Coronary artery (tissue), 2 donors: ENCODE results near the gene G3BP2.

Experiments used
- DNase-seq: peaks from one replicate; pipeline ENCODE4 v3.0.0-alpha.2; 2017; ENCODE audit warnings: low spot score
- H3K27ac ChIP-seq, 2 donors: fragments of 200-600 bp; sonication (generic); one replicate each; pipeline ENCODE4 v1.5.1; 2016 to 2019
- H3K4me3 ChIP-seq: fragments of 200-600 bp; sonication (generic); 2 replicates; pipeline ENCODE4 v1.5.1; 2016; ENCODE audit warnings: mild to moderate bottlenecking, moderate library complexity
- CTCF ChIP-seq: fragments of 200-600 bp; sonication (generic); IDR thresholded peaks from one replicate; pipeline ENCODE4 v1.5.1; 2019; ENCODE audit warnings: antibody characterized with exemption

The G3BP2 gene

GRCh38 chr4:75714011-75714410 lies 40.8 kb upstream of the G3BP2 start:
- H3K27ac ChIP-seq, result no peak overlapping the region
- no peak for DNase-seq
- no peak overlapping the region for H3K4me3 ChIP-seq
- no peak for TF ChIP-seq CTCF

GRCh38 chr4:75710246-75710645 lies 37.0 kb upstream of the G3BP2 start:
- Histone ChIP-seq H3K27ac (no peak overlapping the region), H3K4me3 (no peak overlapping the region)
- DNase-seq, result no peak
- no peak for TF ChIP-seq CTCF

- no peak for TF ChIP-seq CTCF
- no peak for DNase-seq
- H3K27ac ChIP-seq, result no peak overlapping the region
- H3K4me3 ChIP-seq, result no peak overlapping the region
Measured at GRCh38 chr4:75708218-75708691, 35.0 kb upstream of the G3BP2 start.

GRCh38 chr4:75705198-75705977 lies 32.2 kb upstream of the G3BP2 start:
- H3K4me3 ChIP-seq, result no peak overlapping the region
- DNase-seq, result no peak
- H3K27ac ChIP-seq, result no peak overlapping the region
- no peak for TF ChIP-seq CTCF

- Histone ChIP-seq H3K4me3 (no peak overlapping the region), H3K27ac (no peak overlapping the region)
- no peak for TF ChIP-seq CTCF
- DNase-seq, result no peak
Measured at GRCh38 chr4:75702919-75703411, 29.8 kb upstream of the G3BP2 start.

- no peak for DNase-seq
- Histone ChIP-seq H3K4me3 (no peak overlapping the region), H3K27ac (no peak overlapping the region)
- no peak for TF ChIP-seq CTCF
Measured at GRCh38 chr4:75699299-75699698, 26.1 kb upstream of the G3BP2 start.

- DNase-seq, result no peak
- TF ChIP-seq CTCF, result no peak
- Histone ChIP-seq H3K4me3 (no peak overlapping the region), H3K27ac (no peak overlapping the region)
Measured at GRCh38 chr4:75698963-75699228, 25.7 kb upstream of the G3BP2 start.
